Superior temporal gyrus (tissue), 1 donor: Measurements from ENCODE around the gene C16orf89.
"Not testable (repeated sequence)": the region's sequence is repeated elsewhere in the genome, so short reads cannot be mapped to it uniquely, and the experiment has no call there.

Experiments used
- DNase-seq: peaks from one replicate; pipeline ENCODE4 v3.0.0-alpha.2; 2016; ENCODE audit errors: extremely low spot score

C16orf89 gene

GRCh38 chr16:5065813-5066212 is at the start of gene C16orf89:
C16orf89 (minus strand) TSS chr16:5065956; CDS start chr16:5065908, 48 bp downstream.
- no peak for DNase-seq

GRCh38 chr16:5110933-5111332 is 45.2 kb upstream of the C16orf89 start:
- not testable (repeated sequence) for DNase-seq

- no peak for DNase-seq
Measured at GRCh38 chr16:5108505-5109158, 42.9 kb upstream of the C16orf89 start.

GRCh38 chr16:5105039-5105438 is 39.3 kb upstream of the C16orf89 start:
- DNase-seq = not testable (repeated sequence)

- DNase-seq = not testable (repeated sequence)
Measured at GRCh38 chr16:5103296-5104032, 37.7 kb upstream of the C16orf89 start.

GRCh38 chr16:5099174-5099573 is 33.4 kb upstream of the C16orf89 start:
- DNase-seq = not testable (repeated sequence)

GRCh38 chr16:5098221-5099159 is 32.7 kb upstream of the C16orf89 start:
- peak; percentile 27 for DNase-seq

- peak; percentile 95 for DNase-seq
Measured at GRCh38 chr16:5097470-5098220, 31.9 kb upstream of the C16orf89 start, which contains the start of gene EEF2KMT. EEF2KMT (minus strand) TSS chr16:5097795; CDS start chr16:5097739, 56 bp downstream.

GRCh38 chr16:5097061-5097469 is 31.3 kb upstream of the C16orf89 start:
- not testable (repeated sequence) for DNase-seq

- not testable (repeated sequence) for DNase-seq
Measured at GRCh38 chr16:5096437-5097060, 30.8 kb upstream of the C16orf89 start.

- DNase-seq = peak; percentile 25
Measured at GRCh38 chr16:5095145-5095830, 29.5 kb upstream of the C16orf89 start.

GRCh38 chr16:5093746-5094145 is 28.0 kb upstream of the C16orf89 start:
- not testable (repeated sequence) for DNase-seq

GRCh38 chr16:5093081-5093480 is 27.3 kb upstream of the C16orf89 start:
- not testable (repeated sequence) for DNase-seq

GRCh38 chr16:5090592-5090991 is 24.8 kb upstream of the C16orf89 start:
- DNase-seq = not testable (repeated sequence)

- DNase-seq = not testable (repeated sequence)
Measured at GRCh38 chr16:5089911-5090555, 24.3 kb upstream of the C16orf89 start.

- not testable (repeated sequence) for DNase-seq
Measured at GRCh38 chr16:5088936-5089335, 23.2 kb upstream of the C16orf89 start.

GRCh38 chr16:5088086-5088790 is 22.5 kb upstream of the C16orf89 start:
- not testable (repeated sequence) for DNase-seq

- DNase-seq = not testable (repeated sequence)
Measured at GRCh38 chr16:5085716-5086115, 20.0 kb upstream of the C16orf89 start.

- DNase-seq = peak; percentile 73
Measured at GRCh38 chr16:5084802-5085201, 19.0 kb upstream of the C16orf89 start.
